HG02884 (cell line): ENCODE measurements around the gene FCER2.

Experiments
- ATAC-seq: cut with Tn5 transposase; IDR thresholded peaks from one replicate; pipeline ENCODE4 v1.9.1; 2021; ENCODE audit warnings: mild to moderate bottlenecking, moderate library complexity; ENCODE audit not compliant: unreplicated experiment

Gene FCER2

GRCh38 chr19:7734220-7735203 lies 32.6 kb upstream of the FCER2 start:
- no peak for ATAC-seq

GRCh38 chr19:7733376-7733775 lies 31.4 kb upstream of the FCER2 start:
- ATAC-seq = no peak

- no peak for ATAC-seq
Measured at GRCh38 chr19:7732045-7732444, 30.1 kb upstream of the FCER2 start, which contains the start of gene CLEC4G. Gene CLEC4G (minus strand): TSS chr19:7732110. CDS start chr19:7732102, 8 bp downstream.

- ATAC-seq = no peak
Measured at GRCh38 chr19:7731615-7732014, 29.7 kb upstream of the FCER2 start.

- no peak for ATAC-seq
Measured at GRCh38 chr19:7731218-7731595, 29.3 kb upstream of the FCER2 start.

- no peak for ATAC-seq
Measured at GRCh38 chr19:7730286-7731217, 28.6 kb upstream of the FCER2 start.

GRCh38 chr19:7729831-7730285 lies 27.9 kb upstream of the FCER2 start:
- ATAC-seq = no peak

GRCh38 chr19:7729211-7729610 lies 27.3 kb upstream of the FCER2 start:
- no peak for ATAC-seq

- ATAC-seq = no peak
Measured at GRCh38 chr19:7725791-7726190, 23.9 kb upstream of the FCER2 start.

- no peak for ATAC-seq
Measured at GRCh38 chr19:7722231-7722651, 20.3 kb upstream of the FCER2 start.

GRCh38 chr19:7720351-7720750 lies 18.4 kb upstream of the FCER2 start:
- no peak for ATAC-seq

- ATAC-seq = no peak
Measured at GRCh38 chr19:7718668-7719067, 16.7 kb upstream of the FCER2 start.

- ATAC-seq = no peak
Measured at GRCh38 chr19:7716762-7717161, 14.8 kb upstream of the FCER2 start.

GRCh38 chr19:7715671-7716070 lies 13.7 kb upstream of the FCER2 start:
- ATAC-seq = no peak

- no peak for ATAC-seq
Measured at GRCh38 chr19:7710616-7711015, 8.7 kb upstream of the FCER2 start.

- ATAC-seq = no peak
Measured at GRCh38 chr19:7709932-7710460, 8.1 kb upstream of the FCER2 start.

- no peak for ATAC-seq
Measured at GRCh38 chr19:7706955-7707456, 5.1 kb upstream of the FCER2 start.

GRCh38 chr19:7706188-7706954 lies 4.4 kb upstream of the FCER2 start:
- ATAC-seq = no peak

GRCh38 chr19:7705387-7706187 lies 3.7 kb upstream of the FCER2 start:
- peak; percentile 41 for ATAC-seq
